HEK293T (cell line): ENCODE data around the gene FADS1.

Experiments used
- ARNT ChIP-seq: fragments of 450-650 bp; IDR thresholded peaks from 2 replicates; pipeline ENCODE4 v1.6.1; 2017; ENCODE audit warnings: mild to moderate bottlenecking
- BHLHE40 ChIP-seq: fragments of 450-650 bp; IDR thresholded peaks from 2 replicates; pipeline ENCODE4 v1.6.1; 2016; ENCODE audit warnings: mild to moderate bottlenecking, moderate library complexity, borderline replicate concordance
- CTBP1 ChIP-seq: fragments of 450-650 bp; IDR thresholded peaks from 2 replicates; pipeline ENCODE4 v1.6.1; 2016; ENCODE audit warnings: borderline replicate concordance
- ELF4 ChIP-seq: fragments of 450-650 bp; IDR thresholded peaks from 2 replicates; pipeline ENCODE4 v1.6.1; 2017; ENCODE audit warnings: antibody characterized with exemption
- FOXA1 ChIP-seq: fragments of 450-650 bp; IDR thresholded peaks from 2 replicates; pipeline ENCODE4 v1.6.1; 2016; ENCODE audit warnings: mild to moderate bottlenecking
- FOXK2 ChIP-seq: fragments of 450-650 bp; IDR thresholded peaks from 2 replicates; pipeline ENCODE4 v1.6.1; 2016; ENCODE audit warnings: mild to moderate bottlenecking
- FOXM1 ChIP-seq: fragments of 450-650 bp; IDR thresholded peaks from 2 replicates; pipeline ENCODE4 v1.6.1; 2017; ENCODE audit warnings: mild to moderate bottlenecking, borderline replicate concordance
- HDGF ChIP-seq: fragments of 450-650 bp; IDR thresholded peaks from 2 replicates; pipeline ENCODE4 v1.6.1; 2017; ENCODE audit warnings: antibody characterized with exemption, borderline replicate concordance
- NFRKB ChIP-seq: fragments of 450-650 bp; IDR thresholded peaks from 2 replicates; pipeline ENCODE4 v1.6.1; 2016; ENCODE audit warnings: mild to moderate bottlenecking, moderate library complexity
- PKNOX1 ChIP-seq: fragments of 450-650 bp; IDR thresholded peaks from 2 replicates; pipeline ENCODE4 v1.6.1; 2016
- SP1 ChIP-seq: fragments of 450-650 bp; IDR thresholded peaks from 2 replicates; pipeline ENCODE4 v1.6.1; 2017
- SUZ12 ChIP-seq: fragments of 450-650 bp; IDR thresholded peaks from 2 replicates; pipeline ENCODE4 v1.6.1; 2016; ENCODE audit warnings: mild to moderate bottlenecking
- TARDBP ChIP-seq: fragments of 450-650 bp; IDR thresholded peaks from 2 replicates; pipeline ENCODE4 v1.6.1; 2016
- ZNF384 ChIP-seq: fragments of 450-650 bp; IDR thresholded peaks from 2 replicates; pipeline ENCODE4 v1.6.1; 2016

GRCh38 chr11:61847914-61848581 lies 31.2 kb upstream of the FADS1 start:
- no peak for TF ChIP-seq SP1
- no peak for TF ChIP-seq SUZ12
- TF ChIP-seq TARDBP = no peak
- no peak for TF ChIP-seq FOXK2
- TF ChIP-seq NFRKB = no peak
- TF ChIP-seq ELF4 = no peak
- TF ChIP-seq CTBP1 = no peak
- TF ChIP-seq FOXM1 = no peak
- no peak for TF ChIP-seq ARNT
- no peak for TF ChIP-seq ZNF384
- no peak for TF ChIP-seq HDGF
- no peak for TF ChIP-seq FOXA1
- no peak for TF ChIP-seq BHLHE40
- TF ChIP-seq PKNOX1 = no peak
